Right lobe of liver (tissue), 6 donors: ENCODE results near the gene TLN1. TPM values are rescaled to one million over a fixed set of nuclear protein-coding genes. Genes with fewer than 3 reads are reported as not detected.
A peak's percentile ranks its signal among the peaks of the same experiment; 100 is the strongest.

Experiments used
- ATAC-seq, 4 donors: fragments of 200-7000 bp; cut with Tn5 transposase; one replicate each; pipeline ENCODE4 v1.9.1; 2020; ENCODE audit warnings: mild to moderate bottlenecking in 4 of 4, moderate library complexity in 4 of 4
- DNase-seq, 3 donors: peaks; one replicate each; pipeline ENCODE4 v3.0.0-alpha.2; 2020
- H3K27ac ChIP-seq, 3 donors: fragments of 200-600 bp; one replicate each; pipeline ENCODE4 v1.8.0; 2022
- H3K27me3 ChIP-seq, 2 donors: fragments of 200-600 bp; one replicate each; pipeline ENCODE4 v1.8.0; 2022
- H3K36me3 ChIP-seq, 4 donors: fragments of 200-600 bp; sonication (generic) in 1 of 4; one replicate each; pipeline versions ENCODE4 v1.5.1 to v1.8.0; 2017 to 2022; ENCODE audit warnings: control low read depth in 1 of 4
- H3K4me1 ChIP-seq, 4 donors: fragments of 200-600 bp; sonication (generic) in 1 of 4; one replicate each; pipeline versions ENCODE4 v1.5.1 to v1.8.0; 2017 to 2022; ENCODE audit warnings: control low read depth in 1 of 4
- H3K4me3 ChIP-seq, 3 donors: fragments of 200-600 bp; one replicate each; pipeline ENCODE4 v1.8.0; 2022
- H3K9me3 ChIP-seq, 4 donors: fragments of 200-600 bp; sonication (generic) in 1 of 4; one replicate each; pipeline versions ENCODE4 v1.5.1 to v1.8.0; 2017 to 2022; ENCODE audit warnings: control low read depth in 1 of 4
- CTCF ChIP-seq, 4 donors: fragments of 200-600 bp in 3 of 4; fragments of 450-650 bp in 1 of 4; IDR thresholded peaks; one replicate each; pipeline versions ENCODE4 v1.5.1 to v1.8.0; 2016 to 2022; ENCODE audit warnings: antibody characterized with exemption in 4 of 4, mild to moderate bottlenecking in 2 of 4
- POLR2A ChIP-seq: fragments of 450-650 bp; IDR thresholded peaks from one replicate; pipeline ENCODE4 v1.6.1; 2017; ENCODE audit warnings: antibody characterized with exemption, mild to moderate bottlenecking
- WGBS: methylation state at CpG from one replicate; pipeline ENCODE4 v1.1.6; 2018; ENCODE audit warnings: low coverage, low lambda C conversion rate; ENCODE audit not compliant: insufficient coverage; ENCODE audit errors: missing lambda C conversion rate; 5-methylcytosine and 5-hydroxymethylcytosine counted together
- intact Hi-C, 2 donors: fragments of 100-400 bp; cut with DNase I; formaldehyde crosslinking; loops; one replicate each; pipeline versions ENCODE4 v1.11.2 to v1.14.1; 2022
- long read RNA-seq: library from polyadenylated mRNA; unstranded; transcript quantifications from one replicate; pipeline ENCODE4 v2.0.0, GENCODE V29; 2019
- total RNA-seq, 6 experiments: library from RNA; depleted of rRNA in 2 of 6; stranded (reverse); fragments of >200 nt in 2 of 6; fragmentation: NEBNext Ultra II Directional in 3 of 6; extraction: Animal tissue kit (Norgen Biotek cat#: 25700) in 3 of 6; gene quantifications; one replicate each; pipeline versions ENCODE4 v1.1.0 to v1.2.4, GENCODE V29; 2016 to 2023
- donor health status: DM: no; HTN: yes; CAD: no.
- donor health status: DM: no; HTN: no; CAD: no.
- donor health status: DM: no; HTN: no; CAD: no.
- donor health status: DM: no; HTN: yes; CAD: no.
- donor health status: DM: no; HTN: yes; CAD: no.

The TLN1 gene
- total RNA-seq: 100 to 1,000 TPM; 103 to 168 (median 128) TPM
- long read RNA-seq, partial matches to known transcripts: 4 of 5 reads
- long read RNA-seq, other reads (novel, unspliced or antisense): 1 of 5 reads

- intact Hi-C loops: no loop called here
- Histone ChIP-seq H3K36me3 (peaks cover 0 to 26% (median 13%) of the 10 kb centered on the region in 4 donors), H3K4me1 (peaks cover 0 to 55% (median 21%) of the 10 kb centered on the region in 4 donors), H3K9me3 (no peaks in the 10 kb centered on the region), H3K4me3 (peak within 1 kb of the TSS; percentile 70 to 85 (median 71)), H3K27ac (peak within 1 kb of the TSS; percentile 97 to 100 (median 98)), H3K27me3 (no peaks in the 10 kb centered on the region)
- WGBS: 0% methylated on average over 17 of the region's 49 CpGs
- peak; percentile 82 to 93 (median 88) for ATAC-seq
- peak; percentile 99 for DNase-seq
- peak in 1 of 4 donors; percentile 17 for TF ChIP-seq CTCF (IDR thresholded peaks at IDR 0.05)
- TF ChIP-seq POLR2A: peak; percentile 96
Measured at GRCh38 chr9:35732185-35732799, at the start of gene TLN1, which contains the start of gene CREB3. Gene TLN1, minus strand, starts transcription at chr9:35732195. Its CDS starts 6,501 bp downstream, at chr9:35725694. Gene CREB3, plus strand, starts transcription at chr9:35732666. Its CDS starts 107 bp downstream, at chr9:35732773.

- TF ChIP-seq CTCF (IDR thresholded peaks at IDR 0.05) (no peak), POLR2A (no peak)
Measured at GRCh38 chr9:35781066-35781465, 49.1 kb upstream of the TLN1 start.

GRCh38 chr9:35778496-35778895, 46.5 kb upstream of the TLN1 start:
- WGBS: 86% methylated on average over 3 of the region's 3 CpGs
- H3K9me3 ChIP-seq: no peaks in the 10 kb centered on the region
- H3K27me3 ChIP-seq: no peaks in the 10 kb centered on the region
- intact Hi-C loops: no loop called here
- no peak for ATAC-seq
- DNase-seq: no peak
- peaks cover 0 to 14% (median 0%) of the 10 kb centered on the region in 4 donors for H3K4me1 ChIP-seq
- no peak overlapping the region for H3K27ac ChIP-seq
- H3K4me3 ChIP-seq: no peak overlapping the region
- TF ChIP-seq CTCF (IDR thresholded peaks at IDR 0.05): no peak
- TF ChIP-seq POLR2A: no peak
- no peaks in the 10 kb centered on the region for H3K36me3 ChIP-seq

More at GRCh38 chr9:35781066-35781465, 49.1 kb upstream of the TLN1 start:
- 71% methylated on average over 2 of the region's 2 CpGs for WGBS
- no peaks in the 10 kb centered on the region for H3K4me1 ChIP-seq
- intact Hi-C loops: no loop called here
- no peak overlapping the region for H3K27ac ChIP-seq
- no peaks in the 10 kb centered on the region for H3K36me3 ChIP-seq
- ATAC-seq (no peak), DNase-seq (no peak)
- H3K4me3 ChIP-seq: no peak overlapping the region
- H3K27me3 ChIP-seq: no peaks in the 10 kb centered on the region
- H3K9me3 ChIP-seq: no peaks in the 10 kb centered on the region

- DNase-seq (no peak), ATAC-seq (no peak)
- intact Hi-C loops: no loop called here
- Histone ChIP-seq H3K36me3 (no peaks in the 10 kb centered on the region), H3K27me3 (no peaks in the 10 kb centered on the region), H3K27ac (no peak overlapping the region), H3K4me3 (no peak overlapping the region), H3K9me3 (no peaks in the 10 kb centered on the region), H3K4me1 (peaks cover 0 to 23% (median 8%) of the 10 kb centered on the region in 4 donors)
- TF ChIP-seq CTCF (IDR thresholded peaks at IDR 0.05) (no peak), POLR2A (no peak)
- WGBS: 83% methylated on average over 4 of the region's 4 CpGs
Measured at GRCh38 chr9:35776018-35776417, 44.0 kb upstream of the TLN1 start.
